SK-N-SH (cell line): ENCODE results near the gene LRRC15. TPM values are rescaled to one million over a fixed set of nuclear protein-coding genes. Genes with fewer than 3 reads are reported as not detected.

ENCODE experiments used
- CTCF ChIA-PET: fragments of 300-600, 350-600 bp; formaldehyde crosslinking; extraction: SDS; loops from one replicate; lab custom pipeline; 2021; lab: Yijun Ruan, JAX
- POLR2A ChIA-PET: fragments of 350-600 bp; sonication (Branson Sonifier 250); formaldehyde crosslinking; extraction: SDS; loops from one replicate; lab custom pipeline; 2020; ENCODE audit warnings: antibody characterized with exemption, inconsistent platforms; lab: Yijun Ruan, JAX
- DNase-seq: peaks from one replicate; pipeline ENCODE4 v3.0.0; 2012
- H2AFZ ChIP-seq: fragments of 200-600 bp; sonication (generic); 2 replicates; pipeline ENCODE4 v1.8.1; 2016; ENCODE audit warnings: antibody characterized with exemption, mild to moderate bottlenecking, low read depth
- H3F3A ChIP-seq: fragments of 200-600 bp; sonication (generic); replicated peaks from 2 replicates; pipeline ENCODE3; 2016; ENCODE audit warnings: antibody characterized with exemption, mild to moderate bottlenecking; ENCODE audit not compliant: insufficient read depth
- H3K27ac ChIP-seq, 2 experiments: fragments of 200-500 bp in 1 of 2; fragments of 200-600 bp in 1 of 2; sonication (Bioruptor generic) in 1 of 2; sonication (generic), shearing (Covaris generic) in 1 of 2; 2 replicates each; pipeline versions ENCODE4 v1.5.1 to v1.6.1; 2014 to 2016; ENCODE audit warnings: low read depth in 2 of 2, inconsistent platforms in 1 of 2, low read length in 1 of 2, mild to moderate bottlenecking in 1 of 2, mixed read lengths in 1 of 2
- H3K27me3 ChIP-seq: fragments of 200-600 bp; sonication (generic), shearing (Covaris generic); 2 replicates; pipeline ENCODE4 v1.6.1; 2016; ENCODE audit warnings: mixed run types; ENCODE audit not compliant: insufficient read depth
- H3K36me3 ChIP-seq, 2 experiments: fragments of 200-500 bp in 1 of 2; fragments of 200-600 bp in 1 of 2; sonication (Bioruptor generic) in 1 of 2; sonication (generic) in 1 of 2; replicated peaks in 1 of 2; 2 replicates each; pipeline versions ENCODE3 to v1.5.1; 2014 to 2016; ENCODE audit warnings: low read length in 1 of 2, mild to moderate bottlenecking in 1 of 2; ENCODE audit not compliant: insufficient read depth in 2 of 2, control insufficient read depth in 1 of 2
- H3K4me1 ChIP-seq, 2 experiments: fragments of 200-500 bp in 1 of 2; fragments of 200-600 bp in 1 of 2; sonication (Bioruptor generic) in 1 of 2; sonication (generic), shearing (Covaris generic) in 1 of 2; 2 replicates each; pipeline versions ENCODE4 v1.5.1 to v1.6.1; 2014 to 2016; ENCODE audit warnings: low read depth in 1 of 2, low read length in 1 of 2, mixed run types in 1 of 2; ENCODE audit not compliant: insufficient read depth in 2 of 2, control insufficient read depth in 1 of 2
- H3K4me2 ChIP-seq: fragments of 200-600 bp; sonication (generic), shearing (Covaris generic); 2 replicates; pipeline ENCODE4 v1.6.1; 2017; ENCODE audit warnings: mixed run types
- H3K4me3 ChIP-seq, 2 experiments: fragments of 200-500 bp in 1 of 2; fragments of 200-600 bp in 1 of 2; sonication (Bioruptor generic) in 1 of 2; sonication (generic), shearing (Covaris generic) in 1 of 2; 2 replicates each; pipeline versions ENCODE4 v1.5.1 to v1.8.1; 2014 to 2016; ENCODE audit warnings: low read depth in 2 of 2, inconsistent platforms in 1 of 2, low read length in 1 of 2, mild to moderate bottlenecking in 1 of 2, mixed read lengths in 1 of 2, moderate library complexity in 1 of 2
- H3K79me2 ChIP-seq: fragments of 200-600 bp; sonication (generic); 2 replicates; pipeline ENCODE4 v1.8.1; 2017; ENCODE audit warnings: mild to moderate bottlenecking; ENCODE audit not compliant: insufficient read depth
- H3K9ac ChIP-seq: fragments of 200-600 bp; sonication (generic); 2 replicates; pipeline ENCODE4 v1.6.1; 2017; ENCODE audit warnings: mixed run types
- H3K9me2 ChIP-seq: fragments of 200-600 bp; sonication (generic); 2 replicates; pipeline ENCODE4 v1.6.1; 2017; ENCODE audit warnings: mixed run types
- H3K9me3 ChIP-seq: fragments of 200-600 bp; sonication (generic); 2 replicates; pipeline ENCODE4 v1.6.1; 2017; ENCODE audit warnings: mixed run types, mild to moderate bottlenecking, moderate library complexity
- H4K20me1 ChIP-seq: fragments of 200-600 bp; sonication (generic); 2 replicates; pipeline ENCODE4 v1.6.1; 2017; ENCODE audit warnings: mild to moderate bottlenecking, mixed run types; ENCODE audit not compliant: insufficient read depth
- ELF1 ChIP-seq: IDR thresholded peaks from 2 replicates; pipeline ENCODE4 v1.4.0; 2012
- EP300 ChIP-seq, 2 experiments: IDR thresholded peaks; 2 replicates each; pipeline versions ENCODE4 v1.4.0 to v1.6.1; 2012; ENCODE audit warnings: borderline replicate concordance in 1 of 2, low read depth in 1 of 2, low read length in 1 of 2
- FOSL2 ChIP-seq: IDR thresholded peaks from 2 replicates; pipeline ENCODE4 v1.4.0; 2012; ENCODE audit warnings: low read depth, mild to moderate bottlenecking, moderate library complexity, borderline replicate concordance
- FOXM1 ChIP-seq: IDR thresholded peaks from 2 replicates; pipeline ENCODE4 v1.4.0; 2012; ENCODE audit warnings: low read depth, mild to moderate bottlenecking
- POLR2AphosphoS5 ChIP-seq: IDR thresholded peaks from 2 replicates; pipeline ENCODE4 v1.6.1; 2012; ENCODE audit warnings: low read depth, low read length
- RAD21 ChIP-seq: IDR thresholded peaks from 2 replicates; pipeline ENCODE4 v1.6.1; 2012; ENCODE audit warnings: mild to moderate bottlenecking, low read length
- RFX5 ChIP-seq: IDR thresholded peaks from 2 replicates; pipeline ENCODE4 v1.6.1; 2012; ENCODE audit warnings: mild to moderate bottlenecking, improper control_type of control experiment, low read length
- USF2 ChIP-seq: fragments of 150-350 bp; IDR thresholded peaks from 2 replicates; pipeline ENCODE4 v1.6.1; 2017; ENCODE audit warnings: antibody characterized with exemption, low read length, low read depth, borderline replicate concordance
- WGBS: methylation state at CpG from one replicate; pipeline ENCODE4 v1.1.6; 2017; ENCODE audit warnings: low lambda C conversion rate; 5-methylcytosine and 5-hydroxymethylcytosine counted together
- polyA plus RNA-seq, 3 experiments: library from polyadenylated mRNA; depleted of rRNA; stranded (reverse); fragments of >200 nt; gene quantifications; 2 replicates each; pipeline ENCODE4 v1.2.3, GENCODE V29; 2012
- TF ChIP-seq, protein P1 (sequence below): IDR thresholded peaks from 2 replicates; pipeline ENCODE4 v1.4.0; 2012; ENCODE audit warnings: low read depth, borderline replicate concordance
- TF ChIP-seq, protein P2 (sequence below): IDR thresholded peaks from 2 replicates; pipeline ENCODE4; 2012

The LRRC15 gene
- polyA plus RNA-seq, 1 of the 3 experiments (the other 2 are of a cell fraction): 0.02 TPM

- no peak for TF ChIP-seq RFX5
- no peak for TF ChIP-seq EP300 (IDR thresholded peaks at IDR 0.05; ENCODE audit: borderline replicate concordance in 1 of 2, low read depth in 1 of 2, low read length in 1 of 2)
- TF ChIP-seq FOSL2: no peak
- TF ChIP-seq, protein P1, sequence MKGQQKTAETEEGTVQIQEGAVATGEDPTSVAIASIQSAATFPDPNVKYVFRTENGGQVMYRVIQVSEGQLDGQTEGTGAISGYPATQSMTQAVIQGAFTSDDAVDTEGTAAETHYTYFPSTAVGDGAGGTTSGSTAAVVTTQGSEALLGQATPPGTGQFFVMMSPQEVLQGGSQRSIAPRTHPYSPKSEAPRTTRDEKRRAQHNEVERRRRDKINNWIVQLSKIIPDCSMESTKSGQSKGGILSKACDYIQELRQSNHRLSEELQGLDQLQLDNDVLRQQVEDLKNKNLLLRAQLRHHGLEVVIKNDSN: no peak
Measured at GRCh38 chr3:194404365-194405140, 35.0 kb upstream of the LRRC15 start (continued).

DNA sequence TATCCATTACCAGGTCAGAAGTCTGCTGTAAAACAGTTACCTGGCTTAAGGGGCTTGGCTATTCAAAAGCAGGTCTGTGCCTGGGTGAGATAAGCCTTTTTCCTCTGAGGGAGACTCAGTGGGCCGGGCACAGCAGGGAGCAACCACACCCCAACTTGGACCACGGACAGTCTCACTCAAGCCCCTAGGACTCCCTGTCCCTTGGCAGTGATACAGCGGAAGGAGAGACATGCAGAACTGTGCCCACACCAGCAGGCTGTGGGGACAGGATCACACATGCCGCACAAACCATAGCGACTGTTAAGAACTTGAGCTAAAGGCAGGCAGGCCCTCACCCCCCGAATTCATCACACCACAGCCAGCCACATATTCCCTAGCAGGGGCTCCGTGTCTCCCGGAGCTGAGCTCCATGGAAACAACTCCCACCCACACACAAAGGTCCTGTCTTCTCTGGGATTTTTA is 32.4 kb upstream of the LRRC15 start:
- POLR2A ChIA-PET: interaction anchor here (0.7 kb wide), 1 partner anchor 10 kb away, joined by 3 read pairs; no protein-coding TSS in a partner anchor
- Histone ChIP-seq H3K79me2 (no peaks in the 10 kb centered on the region), H4K20me1 (0 out of 2 replicates have a peak, but pooled peaks cover 6% of the 10 kb centered on the region), H3K36me3 (peaks cover 34 to 48% of the 10 kb centered on the region in 2 experiments), H3K27me3 (no peaks in the 10 kb centered on the region), H3K9me3 (no peaks in the 10 kb centered on the region), H2AFZ (no peak overlapping the region), H3K4me1 (no peaks in the 10 kb centered on the region), H3K27ac (no peak overlapping the region), H3K9me2 (no peaks in the 10 kb centered on the region), H3K4me2 (no peak overlapping the region), H3K9ac (no peak overlapping the region), H3F3A (peaks cover 37% of the 10 kb centered on the region), H3K4me3 (no peak overlapping the region)
- WGBS: 100% methylated on average over 6 of the region's 8 CpGs
- no peak for TF ChIP-seq FOXM1
- TF ChIP-seq, protein P2, sequence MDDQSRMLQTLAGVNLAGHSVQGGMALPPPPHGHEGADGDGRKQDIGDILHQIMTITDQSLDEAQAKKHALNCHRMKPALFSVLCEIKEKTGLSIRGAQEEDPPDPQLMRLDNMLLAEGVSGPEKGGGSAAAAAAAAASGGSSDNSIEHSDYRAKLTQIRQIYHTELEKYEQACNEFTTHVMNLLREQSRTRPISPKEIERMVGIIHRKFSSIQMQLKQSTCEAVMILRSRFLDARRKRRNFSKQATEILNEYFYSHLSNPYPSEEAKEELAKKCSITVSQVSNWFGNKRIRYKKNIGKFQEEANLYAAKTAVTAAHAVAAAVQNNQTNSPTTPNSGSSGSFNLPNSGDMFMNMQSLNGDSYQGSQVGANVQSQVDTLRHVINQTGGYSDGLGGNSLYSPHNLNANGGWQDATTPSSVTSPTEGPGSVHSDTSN: no peak
- TF ChIP-seq POLR2AphosphoS5: 0 out of 2 replicates have a peak, but pooled peaks have one; percentile 17
- CTCF ChIA-PET: interaction anchor here (0.6 to 11.2 kb wide), 6 partner anchors 9 to 940 kb away, joined by 3 to 326 read pairs (median 5); no protein-coding TSS in a partner anchor
- no peak for DNase-seq

DNA sequence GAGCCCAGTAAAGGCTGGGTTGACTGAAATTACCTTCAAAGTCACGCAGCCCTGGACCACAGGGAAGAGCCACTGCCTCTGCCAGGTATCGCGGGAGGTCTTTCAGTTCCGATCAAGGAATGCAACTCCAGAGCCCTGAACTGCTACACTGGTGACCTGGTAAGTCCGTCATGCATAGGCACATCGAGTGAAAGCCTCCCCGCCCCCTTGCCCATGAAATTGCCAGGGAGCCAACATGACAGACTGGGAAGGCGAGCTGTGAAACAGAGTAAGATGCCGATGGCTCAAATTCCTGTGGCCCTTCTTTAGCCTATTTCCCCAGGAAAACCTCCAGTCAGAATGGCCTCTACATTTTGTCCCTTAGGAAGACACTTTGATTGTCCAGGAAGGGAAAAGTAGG is 31.8 kb upstream of the LRRC15 start:
- ChIA-PET POLR2A (no interaction called here), CTCF (interaction anchor here (1.9 to 11.2 kb wide), 2 partner anchors 39 to 64 kb away, joined by 5 to 326 read pairs; no protein-coding TSS in a partner anchor)
- no peak overlapping the region for H3K27ac ChIP-seq
- no peak for DNase-seq
- TF ChIP-seq RAD21 (no peak), ELF1 (no peak), USF2 (no peak)
- peaks cover 32% of the 10 kb centered on the region for H3F3A ChIP-seq
- no peaks in the 10 kb centered on the region for H3K9me2 ChIP-seq
- 87% methylated on average over 7 of the region's 9 CpGs for WGBS
- H3K79me2 ChIP-seq: no peaks in the 10 kb centered on the region
- no peaks in the 10 kb centered on the region for H3K9me3 ChIP-seq
- H3K27me3 ChIP-seq: no peaks in the 10 kb centered on the region
- no peak overlapping the region for H2AFZ ChIP-seq
- H3K9ac ChIP-seq: no peak overlapping the region
- no peaks in the 10 kb centered on the region for H3K4me1 ChIP-seq
- H3K36me3 ChIP-seq: peaks cover 34 to 42% of the 10 kb centered on the region in 2 experiments
- H3K4me2 ChIP-seq: no peak overlapping the region
- H3K4me3 ChIP-seq: no peak overlapping the region
- 0 out of 2 replicates have a peak, but pooled peaks cover 6% of the 10 kb centered on the region for H4K20me1 ChIP-seq
